22Rv1 (cell line): ENCODE data around the gene SERPIND1.

ENCODE experiments used
- H3K27ac ChIP-seq: fragments of 450-650 bp; 2 replicates; pipeline ENCODE4 v1.5.1; 2017
- CTCF ChIP-seq: fragments of 450-650 bp; IDR thresholded peaks from 2 replicates; pipeline ENCODE4 v1.5.1; 2017; ENCODE audit warnings: mild to moderate bottlenecking
- ZFX ChIP-seq: fragments of 450-650 bp; IDR thresholded peaks from 2 replicates; pipeline ENCODE4 v1.6.1; 2017; ENCODE audit warnings: antibody characterized with exemption, borderline replicate concordance

The SERPIND1 gene

GRCh38 chr22:20751185-20751851, 22.6 kb upstream of the SERPIND1 start:
- no peak overlapping the region for H3K27ac ChIP-seq
- no peak for TF ChIP-seq ZFX
- TF ChIP-seq CTCF = no peak

GRCh38 chr22:20752104-20752741, 21.7 kb upstream of the SERPIND1 start:
- TF ChIP-seq ZFX (no peak), CTCF (no peak)
- no peak overlapping the region for H3K27ac ChIP-seq

- H3K27ac ChIP-seq = no peak overlapping the region
- TF ChIP-seq ZFX (no peak), CTCF (no peak)
Observed at GRCh38 chr22:20752873-20753272, 21.0 kb upstream of the SERPIND1 start.

GRCh38 chr22:20756846-20757245, 17.1 kb upstream of the SERPIND1 start:
- TF ChIP-seq CTCF (no peak), ZFX (no peak)

GRCh38 chr22:20758688-20759087, 15.2 kb upstream of the SERPIND1 start:
- no peak overlapping the region for H3K27ac ChIP-seq
- no peak for TF ChIP-seq CTCF
- TF ChIP-seq ZFX = no peak

More at GRCh38 chr22:20756846-20757245, 17.1 kb upstream of the SERPIND1 start:
- no peak overlapping the region for H3K27ac ChIP-seq

- no peak overlapping the region for H3K27ac ChIP-seq
- TF ChIP-seq ZFX (no peak), CTCF (no peak)
Observed at GRCh38 chr22:20760084-20760483, 13.8 kb upstream of the SERPIND1 start.

GRCh38 chr22:20761536-20761935, 12.4 kb upstream of the SERPIND1 start:
- no peak overlapping the region for H3K27ac ChIP-seq
- TF ChIP-seq ZFX = no peak
- TF ChIP-seq CTCF = no peak
